H1 (cell line): ENCODE data around the gene SARNP. TPM values are rescaled to one million over a fixed set of nuclear protein-coding genes. Genes with fewer than 3 reads are reported as not detected.

ENCODE experiments used
- BRCA1 ChIP-seq: IDR thresholded peaks from 2 replicates; pipeline ENCODE4 v1.6.1; 2012; ENCODE audit warnings: low read depth, low read length, improper control_type of control experiment
- CHD7 ChIP-seq: fragments of 300-600 bp; sonication (generic); IDR thresholded peaks from 2 replicates; pipeline ENCODE4 v1.7.1; 2012; ENCODE audit warnings: low read length, moderate library complexity, mild to moderate bottlenecking, inconsistent platforms; ENCODE audit not compliant: insufficient replicate concordance
- GABPA ChIP-seq: IDR thresholded peaks from 2 replicates; pipeline ENCODE4 v1.6.1; 2011; ENCODE audit warnings: mild to moderate bottlenecking, low read length, moderate library complexity, borderline replicate concordance; ENCODE audit not compliant: insufficient read depth
- HDAC2 ChIP-seq, 2 experiments: fragments of 300-600 bp in 1 of 2; sonication (generic) in 1 of 2; IDR thresholded peaks; 2 replicates each; pipeline ENCODE4 v1.6.1; 2011 to 2012; ENCODE audit warnings: low read depth in 2 of 2, low read length in 2 of 2, mild to moderate bottlenecking in 2 of 2, moderate library complexity in 2 of 2, borderline replicate concordance in 1 of 2, inconsistent platforms in 1 of 2
- JUN ChIP-seq: IDR thresholded peaks from 2 replicates; pipeline ENCODE4 v1.6.1; 2011; ENCODE audit warnings: low read depth, mild to moderate bottlenecking, improper control_type of control experiment, low read length
- MAFK ChIP-seq: IDR thresholded peaks from 2 replicates; pipeline ENCODE4 v1.6.1; 2012; ENCODE audit warnings: low read depth, mild to moderate bottlenecking, improper control_type of control experiment, low read length
- RAD21 ChIP-seq, 2 experiments: IDR thresholded peaks in 1 of 2; conservative IDR thresholded peaks in 1 of 2; 2 replicates each; pipeline ENCODE4 v1.6.1; 2011; ENCODE audit warnings: low read depth in 2 of 2, low read length in 2 of 2, improper control_type of control experiment in 1 of 2, inconsistent platforms in 1 of 2, mild to moderate bottlenecking in 1 of 2, moderate library complexity in 1 of 2
- RNF2 ChIP-seq: fragments of 200-900, 300-1000 bp; sonication (generic); IDR thresholded peaks from 2 replicates; pipeline ENCODE4 v1.7.1; 2016; ENCODE audit warnings: borderline replicate concordance, low read depth, mild to moderate bottlenecking, antibody characterized with exemption, low read length; ENCODE audit not compliant: poor library complexity, severe bottlenecking; ENCODE audit errors: missing control alignments
- SAP30 ChIP-seq: fragments of 300-600 bp; sonication (generic); IDR thresholded peaks from 2 replicates; pipeline ENCODE4 v1.7.1; 2012; ENCODE audit warnings: low read length, moderate library complexity, mild to moderate bottlenecking, inconsistent platforms; ENCODE audit not compliant: insufficient read depth, insufficient replicate concordance
- SP1 ChIP-seq: IDR thresholded peaks from 2 replicates; pipeline ENCODE4 v1.6.1; 2011; ENCODE audit warnings: low read depth, low read length
- TEAD4 ChIP-seq: IDR thresholded peaks from 2 replicates; pipeline ENCODE4 v1.6.1; 2012; ENCODE audit warnings: low read depth, low read length, inconsistent platforms, mixed read lengths
- polyA plus RNA-seq, 7 experiments: library from polyadenylated mRNA; depleted of rRNA in 3 of 7; stranded (reverse) in 5 of 7; unstranded in 2 of 7; fragments of >200 nt in 5 of 7; fragments of 200-250 nt in 2 of 7; gene quantifications; 1 replicate in 5 of 7; 2 replicates in 1 of 7; 4 replicates in 1 of 7; pipeline versions ENCODE4 v1.2.1 to v1.2.3, GENCODE V29; 2011 to 2013; ENCODE audit warnings: missing spikeins in 2 of 7, mixed read lengths in 2 of 7
- total RNA-seq: library from RNA; stranded (reverse); fragmentation: NEBNext Ultra II Directional; extraction: Animal tissue kit (Norgen Biotek cat#: 25700); gene quantifications from 2 replicates; pipeline ENCODE4 v1.2.1, GENCODE V29; 2021

The SARNP gene
- total and polyA plus RNA-seq, 2 of the 8 experiments (the other 6 are each of a cell fraction or from before 2014, with no cell fraction given): 114 to 226 TPM

- no peak for TF ChIP-seq CHD7
- no peak for TF ChIP-seq RAD21 (IDR thresholded peaks at IDR 0.05 in 1 of 2, conservative IDR thresholded peaks at IDR 0.05 in 1 of 2; ENCODE audit: low read depth in 2 of 2, low read length in 2 of 2)
- TF ChIP-seq TEAD4: no peak
- TF ChIP-seq RNF2: no peak
- TF ChIP-seq SP1: no peak
- TF ChIP-seq JUN: no peak
- no peak for TF ChIP-seq HDAC2 (IDR thresholded peaks at IDR 0.05; ENCODE audit: borderline replicate concordance in 1 of 2, low read depth in 2 of 2, low read length in 2 of 2)
- TF ChIP-seq SAP30: no peak
- TF ChIP-seq MAFK: no peak
- no peak for TF ChIP-seq BRCA1
- no peak for TF ChIP-seq GABPA
Observed at GRCh38 chr12:55827806-55828205, 10.3 kb upstream of the SARNP start (continued).
